Anterior cingulate cortex (tissue), 58 donors: ENCODE results near the gene PLCL1.
A peak's percentile ranks its signal among the peaks of the same experiment; 100 is the strongest.
"Not testable (repeated sequence)": the region's sequence is repeated elsewhere in the genome, so short reads cannot be mapped to it uniquely, and the experiment has no call there.

Source experiments
- DNase-seq, 58 donors: peaks; one replicate each; lab custom pipeline; 2025; lab: John Stamatoyannopoulos, UW

The PLCL1 gene

GRCh38 chr2:198143793-198144192 is 339.4 kb downstream of the PLCL1 start:
- DNase-seq = peak in 3 of 58 donors; percentile 14 to 56 (median 28)

GRCh38 chr2:198144660-198145059 is 340.3 kb downstream of the PLCL1 start:
- DNase-seq = peak in 5 of 58 donors; percentile 8 to 26 (median 19)

DNA sequence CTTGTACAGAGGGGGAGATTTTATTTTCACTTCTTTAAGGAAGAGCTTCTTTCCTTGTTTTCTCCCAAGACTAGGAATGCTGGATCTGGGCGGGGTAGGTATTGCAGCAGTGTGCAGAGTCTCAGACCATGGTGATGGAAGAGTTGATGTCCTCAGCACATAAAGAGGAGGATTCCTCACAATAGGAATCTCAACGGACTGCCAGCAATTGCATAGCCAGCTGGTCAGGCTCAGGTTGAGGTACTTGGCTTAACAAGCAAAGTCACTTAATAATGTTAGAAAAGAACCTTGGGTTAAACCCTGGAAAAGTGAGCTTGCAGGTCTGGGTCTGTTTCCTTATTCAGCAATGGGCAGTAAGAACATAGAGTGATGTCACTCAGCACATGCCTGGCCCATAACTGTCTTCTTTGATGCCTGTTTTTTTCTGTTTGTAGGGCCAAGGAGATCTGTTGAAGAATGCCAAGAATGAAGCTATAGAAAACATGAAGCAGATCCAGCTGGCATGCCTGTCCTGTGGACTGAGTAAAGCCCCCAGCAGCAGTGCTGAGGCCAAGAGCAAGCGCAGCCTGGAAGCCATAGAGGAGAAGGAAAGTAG is 342.1 kb downstream of the PLCL1 start:
- no peak for DNase-seq

- DNase-seq = no peak
Measured at GRCh38 chr2:198157314-198157713, 352.9 kb downstream of the PLCL1 start.

DNA sequence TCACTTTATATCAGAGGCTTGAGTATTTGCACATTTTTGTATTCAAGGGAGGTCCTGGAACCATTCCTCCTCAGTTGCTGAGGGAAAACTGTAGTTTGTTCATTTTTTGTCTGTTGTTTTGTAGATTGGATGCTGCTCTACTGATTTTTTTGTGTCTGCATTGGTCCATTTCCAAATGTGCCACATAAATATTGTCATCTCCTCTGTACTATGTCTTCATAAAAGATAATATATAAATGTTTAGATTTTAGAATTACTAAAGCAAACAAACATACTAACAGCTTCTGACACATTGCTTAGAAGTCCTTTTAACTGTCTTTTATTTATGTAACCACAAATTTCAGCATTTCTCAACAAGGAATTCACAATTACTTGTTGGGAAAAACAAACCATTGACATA is 356.8 kb downstream of the PLCL1 start:
- no peak for DNase-seq

- peak in 11 of 58 donors; percentile 4 to 63 (median 12) for DNase-seq
Measured at GRCh38 chr2:198162276-198162675, 357.9 kb downstream of the PLCL1 start.

DNA sequence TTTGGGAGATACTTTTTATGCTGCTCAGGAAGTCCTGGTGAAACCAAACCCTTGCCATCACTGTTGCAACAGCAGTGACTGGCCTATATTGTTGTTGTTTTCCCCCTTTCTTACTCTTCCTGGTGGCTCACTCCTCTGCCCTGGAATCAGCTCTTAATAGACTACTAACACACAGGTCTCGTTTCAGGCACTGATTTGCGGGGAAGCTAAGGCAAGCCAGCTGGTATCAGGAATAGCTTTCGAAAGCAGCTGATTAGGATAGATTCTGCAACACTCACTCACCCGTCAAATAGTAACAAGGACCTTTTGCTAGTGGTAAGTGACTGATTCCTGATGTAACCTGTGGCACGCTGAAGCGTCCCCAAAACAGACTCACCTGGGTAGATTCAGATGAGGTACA is 360.4 kb downstream of the PLCL1 start:
- no peak for DNase-seq

GRCh38 chr2:198165289-198165688 is 360.9 kb downstream of the PLCL1 start:
- DNase-seq = no peak

DNA sequence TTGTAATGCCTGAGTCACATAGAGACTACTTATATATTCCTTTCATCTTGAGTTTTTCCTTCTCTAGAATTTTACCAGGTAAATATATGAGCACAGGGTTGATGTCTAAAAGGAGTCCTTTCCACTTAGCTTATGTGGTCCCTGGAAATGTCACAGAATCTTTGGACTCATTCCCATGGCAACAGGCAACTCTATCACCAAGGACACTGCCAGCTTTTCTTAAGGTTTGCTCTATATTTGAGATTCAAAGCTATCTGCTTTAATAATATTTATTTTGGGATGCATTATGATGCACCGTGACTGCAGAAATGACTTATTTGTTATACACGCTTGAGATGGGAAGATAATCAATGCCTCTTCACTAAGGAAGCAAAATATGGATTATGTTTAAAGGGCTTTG is 363.0 kb downstream of the PLCL1 start:
- DNase-seq = no peak

GRCh38 chr2:198168651-198169050 is 364.3 kb downstream of the PLCL1 start:
- no peak for DNase-seq

DNA sequence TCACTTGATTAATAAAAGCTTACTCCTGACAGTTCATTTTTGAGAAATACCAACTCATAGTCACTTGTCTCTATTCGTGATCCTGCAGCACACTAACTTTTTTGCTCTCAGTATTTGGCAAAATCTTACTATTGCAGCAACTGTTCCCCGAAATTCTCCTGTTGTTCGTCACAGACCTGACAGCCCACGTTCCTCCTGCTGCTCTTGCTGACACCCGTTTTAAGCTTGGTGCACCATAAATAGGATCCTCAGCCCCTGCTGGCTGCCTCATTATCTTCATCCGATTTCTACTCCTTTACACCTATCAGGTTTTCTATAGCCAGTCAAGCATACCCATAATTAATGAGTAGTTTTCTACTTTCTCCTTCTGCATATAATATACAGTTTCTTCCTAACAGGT is 368.8 kb downstream of the PLCL1 start:
- peak in 27 of 58 donors; percentile 3 to 53 (median 16) for DNase-seq

GRCh38 chr2:198173864-198174263 is 369.5 kb downstream of the PLCL1 start:
- no peak for DNase-seq

- DNase-seq = no peak
Measured at GRCh38 chr2:198175271-198175670, 370.9 kb downstream of the PLCL1 start.

GRCh38 chr2:198177040-198177439 is 372.6 kb downstream of the PLCL1 start:
- DNase-seq = no peak

DNA sequence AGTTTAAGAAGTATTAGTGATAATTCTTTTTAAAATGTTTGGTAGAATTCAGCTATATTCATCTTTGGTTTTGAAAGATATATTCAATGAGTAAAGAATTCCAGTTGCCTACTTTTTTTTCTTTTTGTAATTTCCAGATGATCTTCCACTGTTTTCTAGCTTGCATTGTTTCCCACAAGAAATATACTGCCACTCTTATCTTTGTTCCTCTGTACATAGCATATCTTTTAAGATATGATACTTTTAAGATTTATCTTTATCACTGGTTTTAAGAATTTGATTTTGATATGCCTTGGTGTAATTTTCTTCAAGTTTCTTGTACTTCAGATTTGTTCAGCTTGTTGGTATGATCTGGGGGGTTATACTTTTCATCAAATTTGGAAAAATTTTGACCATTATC is 374.4 kb downstream of the PLCL1 start:
- DNase-seq = no peak

DNA sequence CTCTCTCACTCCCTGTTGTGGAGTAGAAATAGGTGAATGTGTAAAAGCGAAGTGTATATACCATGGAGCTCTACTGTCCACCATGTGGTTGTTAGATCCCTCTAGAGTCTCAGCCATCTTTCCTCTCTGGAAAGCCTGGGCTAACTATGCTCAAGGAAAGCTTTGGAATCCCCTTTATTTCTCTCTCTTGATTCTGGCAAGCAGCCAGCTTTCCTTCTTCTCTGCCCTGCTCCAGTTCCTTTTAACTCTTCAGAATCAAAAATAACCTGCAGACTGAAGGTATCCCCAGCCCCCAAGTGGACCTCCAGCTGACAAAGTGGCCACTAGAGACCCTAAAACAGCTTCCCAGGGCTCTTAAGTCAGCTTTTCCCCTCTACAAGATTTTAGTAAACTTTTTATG is 381.9 kb downstream of the PLCL1 start:
- no peak for DNase-seq

DNA sequence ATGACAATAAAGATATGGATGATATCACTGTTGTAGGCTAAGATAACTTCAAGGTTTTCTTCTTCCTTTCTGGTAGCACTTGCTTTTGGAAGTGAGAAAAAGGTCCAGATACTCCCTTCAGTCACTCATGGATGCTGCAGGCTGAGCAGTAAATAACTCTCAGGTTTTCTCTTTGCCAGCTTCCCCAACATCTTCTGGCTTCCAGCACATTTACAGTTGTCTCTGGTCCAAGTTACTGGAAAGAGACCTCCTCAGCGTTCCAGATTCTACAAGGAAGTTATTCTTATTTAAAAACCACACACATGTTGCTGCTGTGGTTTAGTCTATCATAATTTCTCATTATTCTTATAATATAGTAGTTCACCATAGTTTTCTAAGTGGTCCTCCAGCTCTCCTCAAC is 383.4 kb downstream of the PLCL1 start:
- DNase-seq = no peak

DNA sequence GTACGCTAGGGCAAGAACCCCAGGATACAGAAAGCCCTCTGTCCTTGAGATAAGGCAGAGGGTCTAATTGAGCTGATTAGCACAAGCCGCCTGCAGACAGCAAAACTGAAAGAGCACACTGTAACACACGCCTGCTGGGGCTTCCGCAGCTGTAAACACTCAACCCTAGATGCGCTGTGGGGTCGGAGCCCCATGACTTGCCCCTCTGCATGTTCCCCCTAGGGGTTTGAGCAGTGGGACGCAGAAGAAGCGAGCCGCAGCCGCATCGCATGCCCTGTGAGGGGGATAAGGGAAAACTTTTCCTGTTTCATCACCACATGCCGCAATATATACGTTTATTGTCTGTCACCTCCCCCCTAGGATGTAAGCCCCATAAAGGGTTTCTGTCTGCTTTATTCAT is 384.6 kb downstream of the PLCL1 start:
- DNase-seq = no peak

GRCh38 chr2:198191651-198192050 is 387.3 kb downstream of the PLCL1 start:
- DNase-seq = no peak

GRCh38 chr2:198196556-198196955 is 392.2 kb downstream of the PLCL1 start:
- DNase-seq = not testable (repeated sequence)
